AG04450 (cell line): ENCODE measurements around the gene ZNF516. TPM values are rescaled to one million over a fixed set of nuclear protein-coding genes. Genes with fewer than 3 reads are reported as not detected.

Experiments used
- CTCF ChIA-PET: fragments of 300-600, 350-600 bp; formaldehyde crosslinking; extraction: SDS; loops from one replicate; lab custom pipeline; 2022; ENCODE audit warnings: antibody characterized with exemption, inconsistent platforms; lab: Charles Lee
- POLR2A ChIA-PET: fragments of 350-600 bp; formaldehyde crosslinking; extraction: SDS; loops from one replicate; lab custom pipeline; 2021; ENCODE audit warnings: antibody characterized with exemption, inconsistent platforms; lab: Yijun Ruan, JAX
- DNase-seq: peaks from one replicate; pipeline ENCODE4 v3.0.0-alpha.2; 2011; ENCODE audit warnings: low read depth, low spot score
- H3K27ac ChIP-seq: one replicate; pipeline ENCODE4 v1.5.1; 2012; ENCODE audit warnings: low read depth, low read length, control low read depth
- H3K27me3 ChIP-seq: one replicate; pipeline ENCODE4 v1.6.0; 2012; ENCODE audit warnings: low read length; ENCODE audit not compliant: control insufficient read depth, insufficient read depth
- H3K4me3 ChIP-seq: 2 replicates; pipeline ENCODE4 v1.5.1; 2011; ENCODE audit warnings: mild to moderate bottlenecking, low read depth, low read length, control low read depth
- H3K9me3 ChIP-seq: 2 replicates; pipeline ENCODE4 v1.5.1; 2012; ENCODE audit warnings: low read length; ENCODE audit not compliant: control insufficient read depth, insufficient read depth
- CTCF ChIP-seq: IDR thresholded peaks from 2 replicates; pipeline ENCODE4 v1.5.1; 2011; ENCODE audit warnings: low read depth, low read length, control low read depth, inconsistent platforms
- polyA plus RNA-seq: library from polyadenylated mRNA; depleted of rRNA; stranded (reverse); fragments of >200 nt; gene quantifications from 2 replicates; pipeline ENCODE4 v1.2.3, GENCODE V29; 2011

ZNF516 gene
- polyA plus RNA-seq, 1 experiment, result 15.5 TPM

DNA sequence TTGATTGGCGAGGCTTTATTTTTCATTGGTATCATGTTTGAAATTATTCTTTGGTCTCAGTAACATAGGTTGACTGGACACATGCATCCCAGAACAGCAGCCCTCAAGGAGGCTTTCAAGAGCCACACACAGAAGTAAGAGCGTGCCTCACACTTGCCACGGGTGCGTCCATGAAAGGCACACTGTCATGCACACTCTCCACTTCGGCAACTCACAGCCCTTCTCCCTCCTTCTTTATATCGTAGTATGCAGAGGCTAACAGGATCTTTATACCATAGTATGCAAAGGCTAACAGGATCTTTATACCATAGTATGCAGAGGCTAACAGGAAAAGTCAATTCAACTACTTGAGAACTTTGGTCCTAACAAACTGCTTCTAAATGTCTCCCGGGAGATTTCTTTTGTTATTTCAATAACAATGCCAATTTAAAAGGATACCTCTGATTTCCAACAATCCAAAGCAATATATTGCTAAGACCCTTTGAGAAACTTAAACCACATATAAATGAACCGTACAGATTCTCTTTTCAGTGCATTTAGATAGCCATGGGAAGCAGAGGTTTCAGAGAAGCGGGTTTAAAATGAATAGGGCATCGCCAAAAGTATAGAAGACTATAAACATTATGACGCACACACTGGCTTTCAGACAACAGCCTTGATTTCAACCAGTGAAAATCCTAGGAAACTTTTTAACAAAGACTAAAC is 26.5 kb upstream of the ZNF516 start:
- Histone ChIP-seq H3K27me3 (no peaks in the 10 kb centered on the region), H3K9me3 (no peaks in the 10 kb centered on the region), H3K4me3 (no peak overlapping the region), H3K27ac (no peak overlapping the region)
- no peak for TF ChIP-seq CTCF
- ChIA-PET POLR2A (no interaction called here), CTCF (interaction anchor here (1.0 kb wide), 1 partner anchor 123 kb away, joined by 3 read pairs; no protein-coding TSS in a partner anchor)
- no peak for DNase-seq

- Histone ChIP-seq H3K27me3 (no peaks in the 10 kb centered on the region), H3K27ac (no peak overlapping the region), H3K9me3 (no peaks in the 10 kb centered on the region), H3K4me3 (peak overlapping the region; percentile 41)
- no peak for DNase-seq
- no peak for TF ChIP-seq CTCF
- POLR2A ChIA-PET, result no interaction called here
- CTCF ChIA-PET, result interaction anchor here (0.9 to 1.9 kb wide), 5 partner anchors 9 to 191 kb away, joined by 3 to 13 read pairs (median 4); no protein-coding TSS in a partner anchor
Measured at GRCh38 chr18:76518860-76519538, 24.0 kb upstream of the ZNF516 start.

GRCh38 chr18:76518123-76518859 is 23.2 kb upstream of the ZNF516 start:
- POLR2A ChIA-PET, result no interaction called here

DNA sequence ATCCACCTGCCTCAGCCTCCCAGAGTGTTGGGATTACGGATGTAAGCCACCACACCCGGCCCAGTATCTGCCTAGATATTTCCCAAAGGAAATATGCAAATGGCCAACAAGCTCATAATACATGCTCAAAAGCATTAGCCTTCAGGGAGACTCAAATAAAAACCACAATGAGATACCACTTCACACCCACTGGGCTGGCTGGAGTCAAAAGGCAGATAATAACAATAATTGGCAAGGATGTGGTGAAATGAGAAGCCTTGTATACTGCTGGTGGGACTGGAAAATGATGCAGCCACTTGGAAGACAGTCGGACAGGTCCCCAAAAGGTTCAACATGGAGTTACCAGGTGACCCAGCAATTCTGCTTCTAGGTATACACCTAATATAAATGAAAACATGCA is 20.5 kb upstream of the ZNF516 start:
- H3K4me3 ChIP-seq, result no peak overlapping the region
- CTCF ChIA-PET, result interaction anchor here (1.6 kb wide), 1 partner anchor 117 kb away, joined by 5 read pairs; no protein-coding TSS in a partner anchor
- no peaks in the 10 kb centered on the region for H3K27me3 ChIP-seq
- POLR2A ChIA-PET, result no interaction called here
- no peak for DNase-seq
- no peak overlapping the region for H3K27ac ChIP-seq
- TF ChIP-seq CTCF, result no peak
- H3K9me3 ChIP-seq, result no peaks in the 10 kb centered on the region

More at GRCh38 chr18:76518123-76518859, 23.2 kb upstream of the ZNF516 start:
- Histone ChIP-seq H3K9me3 (no peaks in the 10 kb centered on the region), H3K27me3 (no peaks in the 10 kb centered on the region), H3K4me3 (peak overlapping the region; percentile 41), H3K27ac (no peak overlapping the region)
- CTCF ChIA-PET, result interaction anchor here (0.7 to 1.9 kb wide), 5 partner anchors 8 to 293 kb away, joined by 3 to 10 read pairs (median 3); no protein-coding TSS in a partner anchor
- TF ChIP-seq CTCF, result no peak
- no peak for DNase-seq
